GOT3 (cell line): ENCODE results near the gene IGSF9B.

Experiments
- DNase-seq: peaks from one replicate; lab custom pipeline; 2025; ENCODE audit warnings: mixed read lengths; lab: John Stamatoyannopoulos, UW

Gene IGSF9B

DNA sequence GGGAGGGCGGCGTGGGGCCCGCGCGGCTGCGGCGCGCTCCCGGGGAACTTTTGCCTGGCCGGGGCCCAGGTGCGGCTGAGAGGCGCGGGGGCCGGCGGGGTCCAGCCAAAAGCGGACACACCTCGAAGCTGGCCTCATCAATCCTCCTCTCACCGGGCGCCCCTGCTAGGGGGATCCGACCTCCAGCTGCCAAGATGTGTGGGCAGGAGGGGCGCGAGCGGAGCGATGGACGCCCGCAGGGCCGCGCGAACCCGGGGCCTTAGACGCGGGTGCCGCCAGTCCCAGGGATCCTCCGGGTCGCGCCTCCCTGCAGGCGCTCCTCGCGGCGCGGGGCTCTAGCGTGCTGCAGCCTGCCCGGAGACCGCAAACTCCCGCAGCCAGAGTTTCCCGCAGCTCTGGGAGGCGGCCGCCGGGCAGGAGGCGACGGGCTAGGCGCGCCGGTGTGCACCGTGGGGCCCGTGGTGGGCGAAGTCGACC lies 785 bp downstream of the IGSF9B start:
- no peak for DNase-seq

DNA sequence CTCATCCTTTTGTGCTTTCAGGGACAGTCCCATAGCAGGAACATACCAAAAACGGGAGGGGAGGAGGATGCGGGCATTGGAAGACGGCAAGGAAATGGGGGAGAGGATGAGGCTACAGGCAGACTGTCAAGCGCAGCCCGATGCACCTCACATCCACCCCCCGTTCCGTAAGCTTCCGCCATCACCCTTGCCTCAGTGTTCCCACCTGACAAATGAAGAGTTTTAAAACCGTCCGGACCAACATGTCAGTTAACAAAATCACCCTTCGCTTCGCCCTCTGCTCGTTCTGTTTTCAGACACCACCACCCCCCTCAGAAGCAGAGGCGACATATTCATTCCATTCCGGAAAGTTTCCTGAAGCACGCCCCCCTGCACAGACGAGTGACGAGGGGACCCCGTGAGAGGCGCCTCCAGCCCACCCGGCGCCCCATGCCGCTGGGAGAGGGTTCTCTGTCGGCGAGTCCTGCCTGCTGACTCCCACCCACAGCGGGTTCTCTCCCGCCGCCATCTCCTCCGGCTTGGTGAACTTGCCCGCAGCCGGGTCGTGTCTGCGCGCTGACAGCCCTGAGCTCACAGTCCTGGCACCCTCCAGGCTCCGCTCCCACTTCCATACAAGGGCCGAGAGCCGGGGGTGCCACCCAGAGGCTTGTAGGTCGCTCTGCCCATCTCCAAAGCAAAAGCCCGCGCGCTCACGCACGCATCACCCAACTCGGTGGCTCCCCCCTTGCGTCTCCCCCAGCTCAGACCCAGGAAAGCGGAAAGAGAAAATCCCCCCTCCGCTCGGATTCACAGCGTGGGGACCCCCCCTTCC lies 1.5 kb downstream of the IGSF9B start:
- DNase-seq: no peak

GRCh38 chr11:133953999-133954398 lies 2.8 kb downstream of the IGSF9B start:
- no peak for DNase-seq

GRCh38 chr11:133953547-133953946 lies 3.2 kb downstream of the IGSF9B start:
- no peak for DNase-seq

DNA sequence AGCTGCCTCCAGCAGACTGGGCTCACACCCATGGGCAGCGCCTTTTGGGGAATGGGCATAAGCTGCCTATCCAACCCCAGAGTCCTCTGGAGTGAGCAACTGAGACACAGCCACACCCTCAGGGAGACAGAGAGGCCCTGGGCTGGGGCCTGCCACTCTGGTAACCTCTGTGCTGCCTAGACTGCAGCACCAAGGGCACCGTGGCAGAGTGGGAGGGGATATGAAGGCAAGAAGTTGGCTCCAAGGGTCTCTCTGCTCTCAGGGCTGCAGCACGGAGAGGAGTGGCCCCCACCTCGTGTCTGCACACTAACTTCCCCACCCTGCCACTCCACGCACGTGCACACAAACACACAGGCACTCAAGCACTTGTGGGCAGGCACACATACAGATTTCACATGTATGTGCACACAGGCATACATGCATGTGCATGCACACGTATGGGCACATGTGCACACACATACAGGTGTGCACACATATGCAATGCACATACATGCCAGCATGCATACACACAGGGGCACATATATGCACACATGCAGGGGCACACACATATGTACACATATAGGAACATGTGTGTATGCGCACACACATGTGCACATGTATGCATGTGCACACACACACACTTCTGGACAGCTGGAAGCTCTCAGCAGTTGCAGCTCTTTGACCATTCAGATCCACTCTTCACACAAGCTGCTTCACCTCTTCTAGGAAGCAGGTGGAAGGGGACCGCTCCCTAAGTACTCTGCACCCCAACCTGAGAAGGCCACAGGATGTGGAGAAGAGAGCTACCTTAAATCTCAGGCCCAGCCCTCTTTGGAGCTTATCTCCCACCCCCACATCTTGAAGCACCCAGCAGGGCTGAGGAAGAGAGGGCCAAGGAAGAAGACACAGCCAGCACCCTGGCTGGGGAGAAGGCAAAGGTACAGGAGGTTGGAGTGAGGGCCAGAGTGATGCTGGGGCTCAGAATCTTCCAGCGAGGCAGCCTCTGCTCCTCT lies 4.3 kb downstream of the IGSF9B start:
- DNase-seq: no peak

- no peak for DNase-seq
Measured at GRCh38 chr11:133951327-133952198, 5.2 kb downstream of the IGSF9B start.

DNA sequence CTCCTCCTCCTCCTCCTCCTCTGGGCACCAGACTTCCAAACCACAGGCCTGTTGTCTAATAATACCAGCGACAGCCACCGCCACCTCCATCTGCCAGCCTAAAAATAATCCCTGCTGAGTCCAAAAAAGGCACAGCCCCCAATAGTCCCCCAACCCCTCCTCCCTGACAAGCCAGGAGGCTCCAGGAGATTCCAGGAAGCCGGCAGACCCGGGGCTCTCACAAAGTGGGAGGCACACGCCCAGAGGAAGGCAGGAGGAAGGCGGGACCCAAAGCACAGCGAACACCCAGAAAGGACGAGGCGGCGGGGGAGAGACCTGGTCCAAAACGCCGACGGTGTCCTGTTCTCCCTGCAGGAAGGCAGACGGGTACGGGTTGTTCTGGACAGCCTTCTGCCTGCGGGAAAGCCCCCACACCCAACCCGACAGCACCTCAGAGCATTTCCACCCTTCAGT lies 5.9 kb downstream of the IGSF9B start:
- DNase-seq: no peak

GRCh38 chr11:133950421-133950820 lies 6.3 kb downstream of the IGSF9B start:
- DNase-seq: no peak

GRCh38 chr11:133949129-133949528 lies 7.6 kb downstream of the IGSF9B start:
- DNase-seq: no peak

DNA sequence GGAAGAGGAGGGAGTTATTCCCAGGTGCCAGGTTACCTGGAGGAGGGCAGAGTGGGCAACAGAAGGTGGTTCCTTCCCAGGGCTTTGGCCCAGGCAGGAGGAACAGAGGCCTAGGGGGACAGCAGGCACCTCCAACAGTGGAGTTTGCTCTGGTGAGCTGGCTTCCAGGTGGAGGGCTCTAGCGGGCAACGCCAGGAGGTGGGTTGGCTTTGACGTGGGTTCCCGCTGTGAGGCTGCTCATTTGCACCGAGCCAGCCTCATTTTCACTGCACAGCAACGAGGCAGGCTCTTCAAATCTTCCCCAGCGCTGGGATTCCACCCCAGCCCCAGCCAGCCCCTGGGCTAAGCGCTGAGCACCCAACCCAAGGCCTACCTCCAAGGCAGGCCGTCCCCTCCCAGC lies 8.1 kb downstream of the IGSF9B start:
- DNase-seq: no peak

DNA sequence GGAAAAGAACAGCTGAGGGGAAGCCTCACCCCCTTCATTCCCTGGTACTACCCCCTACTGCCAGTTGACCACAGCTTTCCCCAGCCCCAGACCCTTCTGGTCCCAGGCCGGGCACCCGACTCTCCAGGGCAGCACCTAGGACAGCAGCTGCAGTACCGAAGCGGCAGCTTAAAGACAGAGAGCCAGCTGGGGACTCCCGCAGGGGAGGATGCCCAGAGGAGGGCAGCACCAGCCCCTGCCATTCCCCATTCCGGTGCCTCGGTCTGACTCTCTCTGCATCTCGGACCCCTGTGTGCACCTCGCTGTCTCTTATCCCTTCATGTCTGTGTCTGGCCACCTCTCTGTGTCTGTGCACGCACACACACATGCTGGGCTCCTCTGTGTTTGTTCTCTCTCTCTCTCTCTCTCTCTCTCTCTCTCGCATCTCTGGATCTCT lies 9.4 kb downstream of the IGSF9B start:
- DNase-seq: no peak

DNA sequence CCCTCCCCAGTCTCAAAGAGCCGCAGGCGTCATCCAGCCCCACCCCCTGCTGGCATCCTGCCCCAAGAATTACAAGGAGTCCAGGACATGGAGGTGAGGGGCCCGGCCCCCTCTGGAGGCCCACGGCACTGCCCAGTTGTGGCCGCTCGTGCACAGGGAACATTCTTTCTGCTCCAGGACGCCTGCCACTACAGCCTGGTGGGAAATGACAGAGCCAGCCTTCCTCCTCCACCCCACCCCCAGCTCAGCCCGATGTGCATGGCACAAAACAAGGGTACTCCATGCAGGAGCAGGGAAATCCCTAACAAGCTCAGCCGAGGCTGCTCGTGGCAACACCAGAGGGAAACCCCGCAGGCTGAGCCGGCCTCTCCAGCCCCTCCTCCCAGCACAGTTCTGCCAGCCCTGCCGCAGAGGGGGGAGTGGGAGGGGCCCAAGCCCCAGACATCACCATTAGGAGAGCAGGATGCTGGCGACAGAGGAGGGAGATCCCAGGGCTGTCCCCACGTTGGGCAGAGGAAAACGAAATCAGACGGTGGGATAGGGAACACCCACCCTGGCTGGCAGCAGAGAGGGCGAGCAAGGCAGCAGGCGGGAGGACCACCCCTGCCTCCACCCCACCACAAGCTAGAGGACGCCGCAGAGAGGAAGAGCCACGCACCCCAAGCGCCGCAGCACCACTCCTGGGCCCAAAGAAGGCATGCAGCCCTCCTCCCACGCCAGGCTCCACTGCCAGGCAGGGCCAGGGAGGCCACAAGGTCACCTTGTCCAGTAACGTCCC lies 10.0 kb downstream of the IGSF9B start:
- no peak for DNase-seq

GRCh38 chr11:133946051-133946450 lies 10.7 kb downstream of the IGSF9B start:
- no peak for DNase-seq

- peak; percentile 10 for DNase-seq
Measured at GRCh38 chr11:133945087-133945974, 11.4 kb downstream of the IGSF9B start.

GRCh38 chr11:133943950-133944698 lies 12.6 kb downstream of the IGSF9B start:
- no peak for DNase-seq

DNA sequence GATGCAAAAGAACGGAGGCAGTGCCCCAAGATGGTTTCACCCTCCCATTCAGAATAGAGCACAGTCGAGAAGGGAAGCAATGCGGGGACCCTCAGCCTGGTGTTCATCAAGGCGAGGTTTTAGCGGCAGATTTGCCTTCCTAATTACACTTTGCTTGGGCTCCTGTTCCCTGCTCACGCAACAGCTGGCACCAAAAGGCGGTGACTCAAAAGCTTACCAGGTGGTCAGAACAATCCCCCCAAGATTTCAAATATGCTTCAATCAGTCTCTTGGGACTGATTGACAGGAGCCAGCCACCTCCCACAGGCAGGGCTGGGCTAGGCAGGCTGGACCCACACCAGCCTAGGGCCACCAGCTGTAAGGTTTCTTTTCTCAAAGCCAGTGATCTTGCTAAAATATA lies 14.2 kb downstream of the IGSF9B start:
- DNase-seq: no peak

- DNase-seq: no peak
Measured at GRCh38 chr11:133941546-133941945, 15.2 kb downstream of the IGSF9B start.

DNA sequence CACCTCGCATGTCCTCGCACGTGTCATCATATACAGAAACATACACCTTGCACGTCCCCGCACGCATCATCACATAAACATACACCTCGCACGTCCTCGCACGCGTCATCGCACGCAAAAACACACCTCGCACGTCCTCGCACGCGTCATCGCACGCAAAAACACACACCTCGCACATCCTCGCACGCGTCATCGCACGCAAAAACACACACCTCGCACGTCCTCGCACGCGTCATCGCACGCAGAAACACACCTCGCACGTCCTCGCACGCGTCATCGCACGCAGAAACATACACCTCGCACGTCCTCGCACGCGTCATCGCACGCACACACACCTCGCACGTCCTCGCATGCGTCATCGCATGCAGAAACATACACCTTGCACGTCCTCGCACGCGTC lies 16.7 kb downstream of the IGSF9B start:
- DNase-seq: no peak

GRCh38 chr11:133939558-133939957 lies 17.2 kb downstream of the IGSF9B start:
- DNase-seq: no peak
